ENCODE data around the gene CEP70.

DNA sequence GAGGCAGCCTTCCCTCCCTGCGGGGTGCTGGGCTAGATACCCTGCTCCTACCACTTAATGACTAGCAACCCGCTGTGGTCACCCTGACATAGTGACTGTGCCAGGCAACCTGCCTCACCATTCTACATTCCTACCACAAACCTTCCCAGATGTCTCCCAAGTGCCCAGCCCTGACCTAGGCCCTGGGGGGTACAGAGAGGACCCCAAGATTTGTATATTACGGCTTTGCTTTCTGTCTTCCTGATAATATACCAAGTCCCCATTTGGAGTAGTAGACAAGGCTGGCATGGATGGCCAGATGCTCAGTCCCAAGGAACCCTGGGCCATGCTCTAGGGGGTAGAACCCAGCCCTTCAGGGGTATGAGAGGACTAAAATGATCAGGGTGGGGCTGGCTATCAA, 128.6 kb downstream of the CEP70 start:
- no peak for TF ChIP-seq POLR2A (IDR thresholded peaks at IDR 0.05)
- TF ChIP-seq, protein P1, sequence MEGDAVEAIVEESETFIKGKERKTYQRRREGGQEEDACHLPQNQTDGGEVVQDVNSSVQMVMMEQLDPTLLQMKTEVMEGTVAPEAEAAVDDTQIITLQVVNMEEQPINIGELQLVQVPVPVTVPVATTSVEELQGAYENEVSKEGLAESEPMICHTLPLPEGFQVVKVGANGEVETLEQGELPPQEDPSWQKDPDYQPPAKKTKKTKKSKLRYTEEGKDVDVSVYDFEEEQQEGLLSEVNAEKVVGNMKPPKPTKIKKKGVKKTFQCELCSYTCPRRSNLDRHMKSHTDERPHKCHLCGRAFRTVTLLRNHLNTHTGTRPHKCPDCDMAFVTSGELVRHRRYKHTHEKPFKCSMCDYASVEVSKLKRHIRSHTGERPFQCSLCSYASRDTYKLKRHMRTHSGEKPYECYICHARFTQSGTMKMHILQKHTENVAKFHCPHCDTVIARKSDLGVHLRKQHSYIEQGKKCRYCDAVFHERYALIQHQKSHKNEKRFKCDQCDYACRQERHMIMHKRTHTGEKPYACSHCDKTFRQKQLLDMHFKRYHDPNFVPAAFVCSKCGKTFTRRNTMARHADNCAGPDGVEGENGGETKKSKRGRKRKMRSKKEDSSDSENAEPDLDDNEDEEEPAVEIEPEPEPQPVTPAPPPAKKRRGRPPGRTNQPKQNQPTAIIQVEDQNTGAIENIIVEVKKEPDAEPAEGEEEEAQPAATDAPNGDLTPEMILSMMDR (IDR thresholded peaks at IDR 0.05): no peak
